Keratinocyte (primary cell): ENCODE data around the gene DPF3. TPM values are rescaled to one million over a fixed set of nuclear protein-coding genes. Genes with fewer than 3 reads are reported as not detected.

Experiments used
- DNase-seq: peaks from one replicate; pipeline ENCODE4 v3.0.0-alpha.2; 2011; ENCODE audit warnings: low read depth, missing footprints, low spot score
- FAIRE-seq: peaks from 2 replicates; lab custom pipeline; 2011; peaks lifted over from hg19 to GRCh38; lab: Jason Lieb, UNC
- H2AFZ ChIP-seq: 2 replicates; pipeline ENCODE4 v1.6.0; 2012; ENCODE audit warnings: low read length, control low read depth, inconsistent platforms; ENCODE audit not compliant: control insufficient read depth
- H3K27ac ChIP-seq: 2 replicates; pipeline ENCODE4 v1.5.1; 2011; ENCODE audit warnings: low read length; ENCODE audit not compliant: control insufficient read depth, insufficient read depth
- H3K27me3 ChIP-seq: 3 replicates; pipeline ENCODE4 v1.6.0; 2011; ENCODE audit warnings: low read length; ENCODE audit not compliant: control insufficient read depth, insufficient read depth; ENCODE audit errors: extremely low read depth
- H3K36me3 ChIP-seq, 2 experiments: 2 replicates in 1 of 2; 3 replicates in 1 of 2; pipeline ENCODE4 v1.5.1; 2011; ENCODE audit warnings: low read length in 2 of 2, mild to moderate bottlenecking in 1 of 2; ENCODE audit not compliant: control insufficient read depth in 2 of 2, insufficient read depth in 2 of 2; ENCODE audit errors: extremely low read depth in 1 of 2
- H3K4me1 ChIP-seq: 3 replicates; pipeline ENCODE4 v1.5.1; 2011; ENCODE audit warnings: low read length; ENCODE audit not compliant: control insufficient read depth, insufficient read depth; ENCODE audit errors: extremely low read depth
- H3K4me2 ChIP-seq: 3 replicates; pipeline ENCODE4 v1.6.0; 2011; ENCODE audit warnings: low read depth, low read length; ENCODE audit not compliant: control insufficient read depth, insufficient read depth; ENCODE audit errors: extremely low read depth
- H3K4me3 ChIP-seq, 3 experiments: fragments of 200-600 bp in 1 of 3; sonication (generic) in 1 of 3; 2 replicates in 2 of 3; 3 replicates in 1 of 3; pipeline ENCODE4 v1.5.1; 2011 to 2016; ENCODE audit warnings: low read length in 3 of 3, mild to moderate bottlenecking in 3 of 3, control low read depth in 2 of 3, inconsistent platforms in 1 of 3, low read depth in 1 of 3, mixed read lengths in 1 of 3, mixed run types in 1 of 3, moderate library complexity in 1 of 3; ENCODE audit not compliant: control insufficient read depth in 2 of 3, insufficient read depth in 2 of 3; ENCODE audit errors: extremely low read depth in 1 of 3
- H3K79me2 ChIP-seq: 2 replicates; pipeline ENCODE4 v1.6.0; 2012; ENCODE audit warnings: low read length; ENCODE audit not compliant: control insufficient read depth, insufficient read depth
- H3K9ac ChIP-seq: 3 replicates; pipeline ENCODE4 v1.6.0; 2011; ENCODE audit warnings: low read length; ENCODE audit not compliant: control insufficient read depth, insufficient read depth; ENCODE audit errors: extremely low read depth
- H3K9me1 ChIP-seq: 3 replicates; pipeline ENCODE4 v1.6.0; 2011; ENCODE audit warnings: low read length; ENCODE audit not compliant: control insufficient read depth, insufficient read depth; ENCODE audit errors: extremely low read depth
- H3K9me3 ChIP-seq: 2 replicates; pipeline ENCODE4 v1.5.1; 2012; ENCODE audit warnings: low read depth, low read length; ENCODE audit not compliant: control insufficient read depth
- H4K20me1 ChIP-seq: 3 replicates; pipeline ENCODE4 v1.6.0; 2011; ENCODE audit warnings: low read length; ENCODE audit not compliant: control insufficient read depth, insufficient read depth; ENCODE audit errors: extremely low read depth
- EZH2 ChIP-seq: IDR thresholded peaks from one replicate; pipeline ENCODE4 v1.6.1; 2012; ENCODE audit warnings: inconsistent platforms, mild to moderate bottlenecking, low read length, moderate library complexity
- dilution Hi-C: fragments of 300-500 bp; cut with MboI; formaldehyde crosslinking; loops from one replicate; pipeline ENCODE4 v1.7.0; 2020; ENCODE audit warnings: low sequenced_read_pairs; ENCODE audit not compliant: extremely low pct_ligation_motif_present
- polyA plus RNA-seq, 5 experiments: library from polyadenylated mRNA; depleted of rRNA in 3 of 5; stranded (reverse) in 3 of 5; stranded (forward) in 1 of 5; unstranded in 1 of 5; fragments of >200 nt; gene quantifications; 1 replicate in 1 of 5; 2 replicates in 3 of 5; 3 replicates in 1 of 5; pipeline versions ENCODE4 v1.2.1 to v1.2.3, GENCODE V29; 2011 to 2012; ENCODE audit warnings: missing spikeins in 2 of 5, low read depth in 1 of 5, low replicate concordance in 1 of 5
- TF ChIP-seq, protein P1 (sequence below), 3 experiments: IDR thresholded peaks in 1 of 3; conservative IDR thresholded peaks in 1 of 3; optimal IDR thresholded peaks in 1 of 3; 2 replicates in 2 of 3; 3 replicates in 1 of 3; pipeline versions ENCODE3 to v1.5.1; 2011; ENCODE audit warnings: low read length in 3 of 3, mild to moderate bottlenecking in 3 of 3, moderate library complexity in 2 of 3, control low read depth in 1 of 3, inconsistent platforms in 1 of 3; ENCODE audit not compliant: insufficient read depth in 2 of 3; ENCODE audit errors: extremely low read depth in 1 of 3

DPF3 gene
- polyA plus RNA-seq, 1 donor (not counting 4 experiments of a cell fraction or from before 2014, with no cell fraction given): 1.1 TPM

DNA sequence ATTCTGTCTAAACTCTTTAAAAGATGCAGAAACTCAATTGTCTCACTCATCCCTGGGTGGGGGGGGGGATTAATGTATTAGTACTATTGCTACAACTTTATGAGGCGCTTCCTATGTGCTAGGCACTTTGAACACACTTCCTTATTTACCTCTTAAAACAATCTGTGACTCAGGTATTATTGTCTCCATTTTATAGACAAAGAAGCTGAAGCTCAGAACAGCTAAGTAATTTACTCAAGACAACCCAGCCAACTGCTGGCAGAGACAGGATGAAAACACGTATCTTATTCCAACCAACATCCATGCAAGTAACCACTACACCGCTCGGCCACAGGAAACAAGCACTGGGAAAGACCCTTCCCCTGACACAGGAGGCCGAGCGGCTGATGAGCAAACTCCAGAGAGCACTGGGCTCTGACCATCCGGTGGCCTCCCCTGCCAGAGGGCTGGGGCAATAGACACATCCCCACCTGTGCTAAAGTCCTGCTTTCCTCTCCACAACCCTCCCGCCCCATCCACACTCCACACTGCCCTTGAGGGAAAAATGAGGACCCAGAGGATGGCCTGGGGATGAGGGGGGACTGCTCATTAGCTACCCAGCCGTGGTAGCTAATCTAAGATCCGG, 244.2 kb downstream of the DPF3 start:
- no peaks in the 10 kb centered on the region for H3K36me3 ChIP-seq
- no peaks in the 10 kb centered on the region for H3K9me1 ChIP-seq
- H3K4me1 ChIP-seq: peaks cover 3% of the 10 kb centered on the region
- H3K27ac ChIP-seq: no peak overlapping the region
- no peaks in the 10 kb centered on the region for H3K79me2 ChIP-seq
- no peaks in the 10 kb centered on the region for H3K9me3 ChIP-seq
- dilution Hi-C loops: no loop called here
- H3K4me2 ChIP-seq: no peak overlapping the region
- TF ChIP-seq, protein P1, sequence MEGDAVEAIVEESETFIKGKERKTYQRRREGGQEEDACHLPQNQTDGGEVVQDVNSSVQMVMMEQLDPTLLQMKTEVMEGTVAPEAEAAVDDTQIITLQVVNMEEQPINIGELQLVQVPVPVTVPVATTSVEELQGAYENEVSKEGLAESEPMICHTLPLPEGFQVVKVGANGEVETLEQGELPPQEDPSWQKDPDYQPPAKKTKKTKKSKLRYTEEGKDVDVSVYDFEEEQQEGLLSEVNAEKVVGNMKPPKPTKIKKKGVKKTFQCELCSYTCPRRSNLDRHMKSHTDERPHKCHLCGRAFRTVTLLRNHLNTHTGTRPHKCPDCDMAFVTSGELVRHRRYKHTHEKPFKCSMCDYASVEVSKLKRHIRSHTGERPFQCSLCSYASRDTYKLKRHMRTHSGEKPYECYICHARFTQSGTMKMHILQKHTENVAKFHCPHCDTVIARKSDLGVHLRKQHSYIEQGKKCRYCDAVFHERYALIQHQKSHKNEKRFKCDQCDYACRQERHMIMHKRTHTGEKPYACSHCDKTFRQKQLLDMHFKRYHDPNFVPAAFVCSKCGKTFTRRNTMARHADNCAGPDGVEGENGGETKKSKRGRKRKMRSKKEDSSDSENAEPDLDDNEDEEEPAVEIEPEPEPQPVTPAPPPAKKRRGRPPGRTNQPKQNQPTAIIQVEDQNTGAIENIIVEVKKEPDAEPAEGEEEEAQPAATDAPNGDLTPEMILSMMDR (optimal IDR thresholded peaks at IDR 0.05 in 1 of 3, IDR thresholded peaks at IDR 0.05 in 1 of 3, conservative IDR thresholded peaks at IDR 0.05 in 1 of 3; ENCODE audit: extremely low read depth in 1 of 3, insufficient read depth in 2 of 3, low read length in 3 of 3): no peak
- TF ChIP-seq EZH2: no peak
- H4K20me1 ChIP-seq: no peaks in the 10 kb centered on the region
- no peak overlapping the region for H2AFZ ChIP-seq
- H3K27me3 ChIP-seq: no peaks in the 10 kb centered on the region
- FAIRE-seq (no peak), DNase-seq (no peak)
- H3K9ac ChIP-seq: no peak overlapping the region
- H3K4me3 ChIP-seq: no peak overlapping the region

DNA sequence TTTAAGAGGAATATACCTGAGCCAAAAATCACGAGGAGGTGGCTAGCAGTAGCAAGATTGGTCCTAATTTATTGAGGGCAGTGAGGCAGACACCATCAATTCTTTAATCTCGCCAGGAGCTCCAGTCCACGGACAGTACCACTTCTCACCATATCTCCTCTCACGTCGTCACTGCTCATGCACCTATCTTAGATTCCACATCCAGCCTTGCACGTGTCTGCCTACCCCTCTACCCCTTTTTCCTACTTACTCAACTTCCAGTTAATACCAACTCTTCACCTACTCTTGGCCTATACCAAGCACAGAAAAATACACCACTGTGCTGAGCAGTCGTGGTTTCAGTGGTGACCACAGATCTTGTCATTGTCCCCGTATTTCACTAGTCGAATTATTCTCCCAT, 246.1 kb downstream of the DPF3 start:
- Histone ChIP-seq H2AFZ (no peak overlapping the region), H4K20me1 (no peaks in the 10 kb centered on the region), H3K9ac (no peak overlapping the region), H3K4me3 (no peak overlapping the region), H3K36me3 (no peaks in the 10 kb centered on the region), H3K4me1 (peaks cover 15% of the 10 kb centered on the region), H3K9me1 (no peaks in the 10 kb centered on the region), H3K9me3 (no peaks in the 10 kb centered on the region), H3K4me2 (no peak overlapping the region), H3K27me3 (no peaks in the 10 kb centered on the region), H3K27ac (no peak overlapping the region), H3K79me2 (no peaks in the 10 kb centered on the region)
- no peak for TF ChIP-seq EZH2
- TF ChIP-seq, protein P1 (optimal IDR thresholded peaks at IDR 0.05 in 1 of 3, IDR thresholded peaks at IDR 0.05 in 1 of 3, conservative IDR thresholded peaks at IDR 0.05 in 1 of 3; ENCODE audit: extremely low read depth in 1 of 3, insufficient read depth in 2 of 3, low read length in 3 of 3): no peak
- DNase-seq (no peak), FAIRE-seq (no peak)
- dilution Hi-C loops: no loop called here
